GM12878 (cell line): ENCODE results near the gene MAML3. TPM values are rescaled to one million over a fixed set of nuclear protein-coding genes. Genes with fewer than 3 reads are reported as not detected.

Experiments
- MTA3 ChIP-seq: IDR thresholded peaks from 2 replicates; pipeline ENCODE4 v1.6.1; 2012; ENCODE audit warnings: low read length, inconsistent platforms, borderline replicate concordance
- TCF12 ChIP-seq: IDR thresholded peaks from 2 replicates; pipeline ENCODE4 v1.6.1; 2011; ENCODE audit warnings: low read depth, mild to moderate bottlenecking, low read length
- polyA plus RNA-seq, 11 experiments: library from polyadenylated mRNA; depleted of rRNA in 4 of 11; unstranded in 6 of 11; stranded (reverse) in 5 of 11; fragments of >200 nt; fragmentation: Nextera tagmentation in 4 of 11; fragmentation: Illumina TruSeq in 1 of 11; extraction: Ambion mirVana in 4 of 11; extraction: Trizol in 1 of 11; gene quantifications; 1 replicate in 1 of 11; 2 replicates in 10 of 11; pipeline versions ENCODE4 v1.2.1 to v1.2.3, GENCODE V29; 2011 to 2016; ENCODE audit warnings: inconsistent platforms in 2 of 11, missing spikeins in 2 of 11, low read depth in 1 of 11
- total RNA-seq, 4 experiments: library from RNA; depleted of rRNA in 3 of 4; stranded (reverse); fragments of >200 nt in 3 of 4; fragmentation: Illumina TruSeq in 1 of 4; extraction: Trizol in 1 of 4; gene quantifications; 2 replicates each; pipeline versions ENCODE4 v1.2.1 to v1.2.3, GENCODE V29; 2013 to 2021
- TF ChIP-seq, protein P1 (sequence below): IDR thresholded peaks from 2 replicates; pipeline ENCODE4 v1.6.1; 2012; ENCODE audit warnings: improper control_type of control experiment, low read depth, low read length; ENCODE audit not compliant: insufficient replicate concordance
- TF ChIP-seq, protein P2 (sequence below): fragments of 450-650 bp; formaldehyde crosslinking; IDR thresholded peaks from 2 replicates; pipeline ENCODE4 v1.4.0; 2022; ENCODE audit warnings: mild to moderate bottlenecking, moderate library complexity

The MAML3 gene
- total and polyA plus RNA-seq, 10 of the 15 experiments (the other 5 are each of a cell fraction or from before 2014, with no cell fraction given): under 0.01 to 0.53 (median 0.06) TPM; not detected in 2

DNA sequence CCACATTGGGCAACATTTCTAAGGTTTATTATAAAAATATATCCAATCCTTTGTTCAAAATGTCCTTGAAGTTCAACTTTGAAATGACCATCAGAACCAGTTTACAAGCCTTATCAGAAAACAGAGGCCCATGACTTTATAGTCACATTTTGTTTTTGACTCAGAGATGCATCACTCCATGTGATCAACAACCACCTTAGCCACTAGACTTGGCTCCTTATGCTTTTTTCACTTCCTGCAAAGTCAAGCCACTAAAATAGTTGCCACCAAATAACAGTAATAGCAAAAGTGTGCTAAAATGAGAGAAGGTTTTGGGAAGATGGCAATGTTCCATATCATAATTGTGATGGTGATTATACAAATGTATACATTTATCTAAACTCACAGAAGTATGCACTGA, 181.7 kb downstream of the MAML3 start (continued):
- TF ChIP-seq, protein P1, sequence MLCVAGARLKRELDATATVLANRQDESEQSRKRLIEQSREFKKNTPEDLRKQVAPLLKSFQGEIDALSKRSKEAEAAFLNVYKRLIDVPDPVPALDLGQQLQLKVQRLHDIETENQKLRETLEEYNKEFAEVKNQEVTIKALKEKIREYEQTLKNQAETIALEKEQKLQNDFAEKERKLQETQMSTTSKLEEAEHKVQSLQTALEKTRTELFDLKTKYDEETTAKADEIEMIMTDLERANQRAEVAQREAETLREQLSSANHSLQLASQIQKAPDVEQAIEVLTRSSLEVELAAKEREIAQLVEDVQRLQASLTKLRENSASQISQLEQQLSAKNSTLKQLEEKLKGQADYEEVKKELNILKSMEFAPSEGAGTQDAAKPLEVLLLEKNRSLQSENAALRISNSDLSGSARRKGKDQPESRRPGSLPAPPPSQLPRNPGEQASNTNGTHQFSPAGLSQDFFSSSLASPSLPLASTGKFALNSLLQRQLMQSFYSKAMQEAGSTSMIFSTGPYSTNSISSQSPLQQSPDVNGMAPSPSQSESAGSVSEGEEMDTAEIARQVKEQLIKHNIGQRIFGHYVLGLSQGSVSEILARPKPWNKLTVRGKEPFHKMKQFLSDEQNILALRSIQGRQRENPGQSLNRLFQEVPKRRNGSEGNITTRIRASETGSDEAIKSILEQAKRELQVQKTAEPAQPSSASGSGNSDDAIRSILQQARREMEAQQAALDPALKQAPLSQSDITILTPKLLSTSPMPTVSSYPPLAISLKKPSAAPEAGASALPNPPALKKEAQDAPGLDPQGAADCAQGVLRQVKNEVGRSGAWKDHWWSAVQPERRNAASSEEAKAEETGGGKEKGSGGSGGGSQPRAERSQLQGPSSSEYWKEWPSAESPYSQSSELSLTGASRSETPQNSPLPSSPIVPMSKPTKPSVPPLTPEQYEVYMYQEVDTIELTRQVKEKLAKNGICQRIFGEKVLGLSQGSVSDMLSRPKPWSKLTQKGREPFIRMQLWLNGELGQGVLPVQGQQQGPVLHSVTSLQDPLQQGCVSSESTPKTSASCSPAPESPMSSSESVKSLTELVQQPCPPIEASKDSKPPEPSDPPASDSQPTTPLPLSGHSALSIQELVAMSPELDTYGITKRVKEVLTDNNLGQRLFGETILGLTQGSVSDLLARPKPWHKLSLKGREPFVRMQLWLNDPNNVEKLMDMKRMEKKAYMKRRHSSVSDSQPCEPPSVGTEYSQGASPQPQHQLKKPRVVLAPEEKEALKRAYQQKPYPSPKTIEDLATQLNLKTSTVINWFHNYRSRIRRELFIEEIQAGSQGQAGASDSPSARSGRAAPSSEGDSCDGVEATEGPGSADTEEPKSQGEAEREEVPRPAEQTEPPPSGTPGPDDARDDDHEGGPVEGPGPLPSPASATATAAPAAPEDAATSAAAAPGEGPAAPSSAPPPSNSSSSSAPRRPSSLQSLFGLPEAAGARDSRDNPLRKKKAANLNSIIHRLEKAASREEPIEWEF: no peak
- TF ChIP-seq, protein P2, sequence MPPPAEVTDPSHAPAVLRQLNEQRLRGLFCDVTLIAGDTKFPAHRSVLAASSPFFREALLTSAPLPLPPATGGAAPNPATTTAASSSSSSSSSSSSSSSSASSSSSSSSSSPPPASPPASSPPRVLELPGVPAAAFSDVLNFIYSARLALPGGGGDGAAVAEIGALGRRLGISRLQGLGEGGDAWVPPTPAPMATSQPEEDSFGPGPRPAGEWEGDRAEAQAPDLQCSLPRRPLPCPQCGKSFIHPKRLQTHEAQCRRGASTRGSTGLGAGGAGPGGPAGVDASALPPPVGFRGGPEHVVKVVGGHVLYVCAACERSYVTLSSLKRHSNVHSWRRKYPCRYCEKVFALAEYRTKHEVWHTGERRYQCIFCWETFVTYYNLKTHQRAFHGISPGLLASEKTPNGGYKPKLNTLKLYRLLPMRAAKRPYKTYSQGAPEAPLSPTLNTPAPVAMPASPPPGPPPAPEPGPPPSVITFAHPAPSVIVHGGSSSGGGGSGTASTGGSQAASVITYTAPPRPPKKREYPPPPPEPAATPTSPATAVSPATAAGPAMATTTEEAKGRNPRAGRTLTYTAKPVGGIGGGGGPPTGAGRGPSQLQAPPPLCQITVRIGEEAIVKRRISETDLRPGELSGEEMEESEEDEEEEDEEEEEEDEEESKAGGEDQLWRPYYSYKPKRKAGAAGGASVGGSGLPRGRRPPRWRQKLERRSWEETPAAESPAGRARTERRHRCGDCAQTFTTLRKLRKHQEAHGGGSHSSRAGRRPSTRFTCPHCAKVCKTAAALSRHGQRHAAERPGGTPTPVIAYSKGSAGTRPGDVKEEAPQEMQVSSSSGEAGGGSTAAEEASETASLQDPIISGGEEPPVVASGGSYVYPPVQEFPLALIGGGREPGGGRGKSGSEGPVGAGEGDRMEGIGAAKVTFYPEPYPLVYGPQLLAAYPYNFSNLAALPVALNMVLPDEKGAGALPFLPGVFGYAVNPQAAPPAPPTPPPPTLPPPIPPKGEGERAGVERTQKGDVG (CRISPR knock-in tag): no peak
- TF ChIP-seq MTA3 (no peak), TCF12 (no peak)
